ENCODE measurements around the gene TTC24. TPM values are rescaled to one million over a fixed set of nuclear protein-coding genes. Genes with fewer than 3 reads are reported as not detected.

Gene TTC24
- total RNA-seq, result under 1 TPM in 2 of 4 donors, not detected in 2; 0.27 to 0.67 TPM

DNA sequence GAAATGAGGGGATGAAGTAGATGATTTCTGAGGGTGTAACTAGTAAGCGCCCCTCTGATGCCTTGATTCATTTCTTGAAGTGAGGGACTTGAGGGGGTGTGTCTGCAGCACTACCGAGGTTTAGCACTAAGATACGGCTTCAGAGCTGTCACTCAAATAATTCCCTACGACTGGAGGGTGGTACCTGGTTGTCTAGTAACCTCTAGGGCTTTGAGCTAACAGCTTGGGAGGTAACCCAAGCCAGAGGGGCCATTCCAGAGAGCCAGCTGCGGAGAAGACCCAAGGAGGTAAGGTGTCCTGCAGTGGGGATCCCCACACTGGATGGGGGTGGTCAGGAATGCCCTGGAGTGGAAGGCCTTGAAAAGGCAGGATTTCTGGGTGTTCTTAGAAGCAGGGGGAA is at the start of gene TTC24:
TSS of gene TTC24 (plus strand) at position 252 of the 400 bp plus-strand sequence. CDS start 1,642 bp downstream, outside the sequence.
- no peak within 1 kb of the TSS for H3K4me3 ChIP-seq (replicated peaks in 1 of 3)
- H3K36me3 ChIP-seq, result no peaks in the 10 kb centered on the region
- TF ChIP-seq CTCF (IDR thresholded peaks at IDR 0.05) (no peak), POLR2A (IDR thresholded peaks at IDR 0.05) (no peak)
- intact Hi-C loops (cut with DNase I), result no loop called here
- no peaks in the 10 kb centered on the region for H3K4me1 ChIP-seq
- no peaks in the 10 kb centered on the region for H3K9me3 ChIP-seq
- no peaks in the 10 kb centered on the region for H3K27me3 ChIP-seq
- DNase-seq, result no peak
- WGBS, 2 donors, result 82 to 83% methylated on average over 5 of the region's 5 CpGs
- no peak within 1 kb of the TSS for H3K27ac ChIP-seq

DNA sequence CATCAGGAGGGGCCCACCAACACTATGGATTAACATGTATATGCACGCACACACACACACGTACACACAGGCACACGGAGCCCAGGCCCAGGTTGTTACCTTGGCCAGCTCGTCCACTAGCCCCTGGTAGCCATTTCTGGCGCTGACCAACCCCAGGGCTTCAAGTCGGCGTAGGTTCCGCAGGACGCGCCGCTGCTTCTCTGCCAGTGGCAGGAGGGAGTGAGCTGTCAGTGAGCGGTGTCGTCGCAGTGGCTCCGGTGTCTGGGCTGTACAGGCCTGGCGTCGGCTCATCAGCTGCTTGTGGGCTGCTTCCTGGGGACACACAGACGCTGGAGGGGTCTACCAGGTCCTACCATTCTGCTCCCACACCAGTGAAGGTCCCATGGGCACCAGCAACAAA is 49.5 kb upstream of the TTC24 start:
- no peak for DNase-seq
- H3K27me3 ChIP-seq, result no peaks in the 10 kb centered on the region

DNA sequence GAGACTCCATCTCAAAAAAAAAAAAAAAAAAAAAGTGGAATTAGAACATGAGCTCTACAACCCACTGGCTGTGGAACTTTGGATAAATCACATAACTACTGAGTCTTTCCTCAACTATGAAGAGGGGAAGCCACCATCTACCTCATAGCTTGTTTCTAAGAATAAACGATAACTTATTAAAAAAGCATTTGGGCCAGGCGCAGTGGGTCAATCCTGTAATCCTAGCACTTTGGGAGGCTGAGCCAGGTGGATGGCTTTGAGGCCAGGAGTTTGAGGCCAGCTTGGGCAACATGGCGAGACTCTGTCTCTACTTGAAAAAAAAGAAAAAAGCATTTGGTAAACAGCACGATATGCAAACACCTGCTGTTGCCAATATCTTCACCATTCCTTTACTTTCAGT is 47.1 kb upstream of the TTC24 start:
- 94 to 98% methylated on average over 4 of the region's 4 CpGs for WGBS, 2 donors
- intact Hi-C loops (cut with DNase I), result no loop called here
- no peak for DNase-seq

More for the DNA sequence above, 49.5 kb upstream of the TTC24 start:
- H3K9me3 ChIP-seq, result no peaks in the 10 kb centered on the region
- 95 to 96% methylated on average over 11 to 18 of the region's 18 CpGs for WGBS, 2 donors
- intact Hi-C loops (cut with DNase I), result no loop called here
- H3K4me1 ChIP-seq, result no peaks in the 10 kb centered on the region
- TF ChIP-seq CTCF (IDR thresholded peaks at IDR 0.05) (no peak), POLR2A (IDR thresholded peaks at IDR 0.05) (no peak)
- no peak overlapping the region for H3K27ac ChIP-seq
- H3K36me3 ChIP-seq, result no peaks in the 10 kb centered on the region
- H3K4me3 ChIP-seq (replicated peaks in 1 of 3), result no peak overlapping the region

GRCh38 chr1:156533568-156534220 is 45.8 kb upstream of the TTC24 start:
- Histone ChIP-seq H3K4me1 (no peaks in the 10 kb centered on the region), H3K36me3 (no peaks in the 10 kb centered on the region), H3K27me3 (no peaks in the 10 kb centered on the region), H3K4me3 (replicated peaks in 1 of 3) (no peak overlapping the region), H3K9me3 (no peaks in the 10 kb centered on the region), H3K27ac (no peak overlapping the region)
- TF ChIP-seq CTCF (IDR thresholded peaks at IDR 0.05) (no peak), POLR2A (IDR thresholded peaks at IDR 0.05) (no peak)
- 92 to 94% methylated on average over 9 to 10 of the region's 11 CpGs for WGBS, 2 donors
- intact Hi-C loops (cut with DNase I), result no loop called here
- DNase-seq, result no peak

More for the DNA sequence above, 47.1 kb upstream of the TTC24 start:
- TF ChIP-seq CTCF (IDR thresholded peaks at IDR 0.05) (no peak), POLR2A (IDR thresholded peaks at IDR 0.05) (no peak)
- H3K4me3 ChIP-seq (replicated peaks in 1 of 3), result no peak overlapping the region
- no peaks in the 10 kb centered on the region for H3K9me3 ChIP-seq
- H3K27me3 ChIP-seq, result no peaks in the 10 kb centered on the region
- no peak overlapping the region for H3K27ac ChIP-seq
- no peaks in the 10 kb centered on the region for H3K4me1 ChIP-seq
- no peaks in the 10 kb centered on the region for H3K36me3 ChIP-seq

GRCh38 chr1:156534424-156535060 is 45.0 kb upstream of the TTC24 start:
- H3K4me3 ChIP-seq (replicated peaks in 1 of 3), result no peak overlapping the region
- intact Hi-C loops (cut with DNase I), result no loop called here

More at GRCh38 chr1:156534424-156535060, 45.0 kb upstream of the TTC24 start:
- no peaks in the 10 kb centered on the region for H3K9me3 ChIP-seq
- no peaks in the 10 kb centered on the region for H3K27me3 ChIP-seq
- H3K36me3 ChIP-seq, result no peaks in the 10 kb centered on the region
- no peaks in the 10 kb centered on the region for H3K4me1 ChIP-seq
- no peak overlapping the region for H3K27ac ChIP-seq
- TF ChIP-seq CTCF (IDR thresholded peaks at IDR 0.05) (no peak), POLR2A (IDR thresholded peaks at IDR 0.05) (no peak)
- DNase-seq, result no peak
- 94 to 95% methylated on average over 10 to 12 of the region's 12 CpGs for WGBS, 2 donors

Data from thyroid gland (tissue), 4 donors.